ENCODE results near the gene SRGAP3.

The SRGAP3 gene

GRCh38 chr3:8990266-8991215 lies 258.9 kb downstream of the SRGAP3 start:
- no peak overlapping the region for H3K9ac ChIP-seq (ENCODE audit: low read depth in 1 of 2, low read length in 2 of 2)
- H3K9me3 ChIP-seq (ENCODE audit: control insufficient read depth in 2 of 2, low read length in 2 of 2): no peaks in the 10 kb centered on the region
- no peaks in the 10 kb centered on the region for H3K27me3 ChIP-seq (ENCODE audit: control insufficient read depth in 2 of 2, insufficient read depth in 2 of 2, low read length in 2 of 2)
- no peak overlapping the region for H3K4me3 ChIP-seq (ENCODE audit: low read length in 2 of 2)
- no peaks in the 10 kb centered on the region for H3K36me3 ChIP-seq (ENCODE audit: control insufficient read depth in 2 of 2, insufficient read depth in 2 of 2, low read length in 2 of 2)
- no peaks in the 10 kb centered on the region for H3K4me1 ChIP-seq (ENCODE audit: control insufficient read depth in 2 of 2, insufficient read depth in 2 of 2, low read length in 2 of 2)
- no peak overlapping the region for H3K27ac ChIP-seq (ENCODE audit: low read depth in 2 of 2, low read length in 2 of 2)

GRCh38 chr3:8988791-8989558 lies 260.5 kb downstream of the SRGAP3 start:
- H3K9ac ChIP-seq (ENCODE audit: low read depth in 1 of 2, low read length in 2 of 2): no peak overlapping the region
- H3K27me3 ChIP-seq (ENCODE audit: control insufficient read depth in 2 of 2, insufficient read depth in 2 of 2, low read length in 2 of 2): no peaks in the 10 kb centered on the region
- H3K4me1 ChIP-seq (ENCODE audit: control insufficient read depth in 2 of 2, insufficient read depth in 2 of 2, low read length in 2 of 2): peaks cover 0 to 1% of the 10 kb centered on the region in 2 donors
- H3K4me3 ChIP-seq (ENCODE audit: low read length in 2 of 2): no peak overlapping the region
- H3K9me3 ChIP-seq (ENCODE audit: control insufficient read depth in 2 of 2, low read length in 2 of 2): no peaks in the 10 kb centered on the region
- no peaks in the 10 kb centered on the region for H3K36me3 ChIP-seq (ENCODE audit: control insufficient read depth in 2 of 2, insufficient read depth in 2 of 2, low read length in 2 of 2)
- no peak overlapping the region for H3K27ac ChIP-seq (ENCODE audit: low read depth in 2 of 2, low read length in 2 of 2)

DNA sequence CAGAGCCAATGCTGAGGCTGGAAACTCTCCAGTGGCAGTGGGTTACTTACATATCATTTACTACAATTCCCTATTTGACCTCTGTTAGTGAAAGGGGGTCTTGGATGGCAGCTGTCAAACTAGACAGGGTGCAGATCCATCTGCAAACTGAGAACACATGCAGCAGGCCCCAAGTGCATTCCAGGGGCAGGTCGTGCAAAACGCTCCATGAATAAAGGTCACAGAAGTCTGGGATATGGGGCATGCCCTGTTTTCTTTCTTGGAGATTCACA lies 261.1 kb downstream of the SRGAP3 start:
- no peaks in the 10 kb centered on the region for H3K9me3 ChIP-seq (ENCODE audit: control insufficient read depth in 2 of 2, low read length in 2 of 2)
- no peaks in the 10 kb centered on the region for H3K36me3 ChIP-seq (ENCODE audit: control insufficient read depth in 2 of 2, insufficient read depth in 2 of 2, low read length in 2 of 2)
- no peak overlapping the region for H3K27ac ChIP-seq (ENCODE audit: low read depth in 2 of 2, low read length in 2 of 2)
- H3K4me1 ChIP-seq (ENCODE audit: control insufficient read depth in 2 of 2, insufficient read depth in 2 of 2, low read length in 2 of 2): peaks cover 3 to 8% of the 10 kb centered on the region in 2 donors
- H3K4me3 ChIP-seq (ENCODE audit: low read length in 2 of 2): no peak overlapping the region
- H3K27me3 ChIP-seq (ENCODE audit: control insufficient read depth in 2 of 2, insufficient read depth in 2 of 2, low read length in 2 of 2): no peaks in the 10 kb centered on the region
- no peak overlapping the region for H3K9ac ChIP-seq (ENCODE audit: low read depth in 1 of 2, low read length in 2 of 2)

GRCh38 chr3:8987645-8988383 lies 261.6 kb downstream of the SRGAP3 start:
- H3K4me3 ChIP-seq (ENCODE audit: low read length in 2 of 2): no peak overlapping the region
- H3K27ac ChIP-seq (ENCODE audit: low read depth in 2 of 2, low read length in 2 of 2): no peak overlapping the region
- H3K27me3 ChIP-seq (ENCODE audit: control insufficient read depth in 2 of 2, insufficient read depth in 2 of 2, low read length in 2 of 2): no peaks in the 10 kb centered on the region
- H3K9ac ChIP-seq (ENCODE audit: low read depth in 1 of 2, low read length in 2 of 2): no peak overlapping the region
- no peaks in the 10 kb centered on the region for H3K9me3 ChIP-seq (ENCODE audit: control insufficient read depth in 2 of 2, low read length in 2 of 2)
- H3K4me1 ChIP-seq (ENCODE audit: control insufficient read depth in 2 of 2, insufficient read depth in 2 of 2, low read length in 2 of 2): peaks cover 3 to 8% of the 10 kb centered on the region in 2 donors
- no peaks in the 10 kb centered on the region for H3K36me3 ChIP-seq (ENCODE audit: control insufficient read depth in 2 of 2, insufficient read depth in 2 of 2, low read length in 2 of 2)

DNA sequence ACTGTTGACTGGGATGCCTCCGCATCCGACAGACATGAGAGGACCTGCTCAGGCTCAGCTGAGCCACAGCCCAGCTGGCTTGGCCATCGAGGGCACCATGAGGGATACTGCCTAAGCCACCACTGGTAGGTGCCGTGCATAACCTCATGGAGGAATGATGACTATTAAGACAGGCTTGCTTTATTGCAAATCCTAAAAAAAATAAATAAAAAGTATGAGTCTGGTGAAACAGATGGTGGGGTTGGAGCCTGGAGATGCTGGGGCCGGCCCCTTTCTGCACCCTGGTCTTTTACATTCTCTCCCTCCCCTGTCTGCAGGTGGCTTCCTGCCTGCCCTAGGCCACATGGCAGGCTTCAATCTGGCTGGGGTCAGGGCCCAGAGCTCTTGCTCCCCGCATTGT lies 262.2 kb downstream of the SRGAP3 start:
- Histone ChIP-seq H3K9ac (ENCODE audit: low read depth in 1 of 2, low read length in 2 of 2) (no peak overlapping the region), H3K27me3 (ENCODE audit: control insufficient read depth in 2 of 2, insufficient read depth in 2 of 2, low read length in 2 of 2) (no peaks in the 10 kb centered on the region), H3K27ac (ENCODE audit: low read depth in 2 of 2, low read length in 2 of 2) (no peak overlapping the region), H3K36me3 (ENCODE audit: control insufficient read depth in 2 of 2, insufficient read depth in 2 of 2, low read length in 2 of 2) (no peaks in the 10 kb centered on the region), H3K4me1 (ENCODE audit: control insufficient read depth in 2 of 2, insufficient read depth in 2 of 2, low read length in 2 of 2) (peaks cover 3 to 8% of the 10 kb centered on the region in 2 donors), H3K4me3 (ENCODE audit: low read length in 2 of 2) (no peak overlapping the region), H3K9me3 (ENCODE audit: control insufficient read depth in 2 of 2, low read length in 2 of 2) (no peaks in the 10 kb centered on the region)

- Histone ChIP-seq H3K36me3 (ENCODE audit: control insufficient read depth in 2 of 2, insufficient read depth in 2 of 2, low read length in 2 of 2) (no peaks in the 10 kb centered on the region), H3K27me3 (ENCODE audit: control insufficient read depth in 2 of 2, insufficient read depth in 2 of 2, low read length in 2 of 2) (no peaks in the 10 kb centered on the region), H3K9me3 (ENCODE audit: control insufficient read depth in 2 of 2, low read length in 2 of 2) (no peaks in the 10 kb centered on the region), H3K4me1 (ENCODE audit: control insufficient read depth in 2 of 2, insufficient read depth in 2 of 2, low read length in 2 of 2) (peaks cover 3 to 8% of the 10 kb centered on the region in 2 donors), H3K4me3 (ENCODE audit: low read length in 2 of 2) (no peak overlapping the region), H3K27ac (ENCODE audit: low read depth in 2 of 2, low read length in 2 of 2) (no peak overlapping the region), H3K9ac (ENCODE audit: low read depth in 1 of 2, low read length in 2 of 2) (no peak overlapping the region)
These were observed 262.7 kb downstream of the SRGAP3 start for GRCh38 chr3:8986741-8987140.

DNA sequence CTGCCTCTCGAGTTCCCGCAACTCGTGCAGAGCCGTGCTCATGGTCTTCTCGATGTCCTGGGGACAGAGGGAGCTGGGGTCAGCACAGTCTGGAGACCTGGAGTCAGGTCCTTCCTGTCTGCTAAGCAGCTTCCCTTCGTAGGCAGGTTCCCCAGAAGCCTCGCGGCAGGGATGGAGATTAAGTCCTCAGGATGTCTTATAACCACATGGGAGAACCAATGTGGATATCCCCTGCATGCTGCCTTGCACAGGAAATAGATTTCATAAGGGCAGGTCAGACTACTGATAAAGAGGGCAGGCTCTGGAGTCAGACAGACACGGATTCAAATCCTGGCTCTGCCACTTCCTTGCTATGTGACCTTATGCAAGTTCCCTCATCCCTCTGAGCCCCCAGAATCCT lies 263.6 kb downstream of the SRGAP3 start:
- H3K27ac ChIP-seq (ENCODE audit: low read depth in 2 of 2, low read length in 2 of 2): no peak overlapping the region
- no peaks in the 10 kb centered on the region for H3K36me3 ChIP-seq (ENCODE audit: control insufficient read depth in 2 of 2, insufficient read depth in 2 of 2, low read length in 2 of 2)
- H3K9me3 ChIP-seq (ENCODE audit: control insufficient read depth in 2 of 2, low read length in 2 of 2): no peaks in the 10 kb centered on the region
- H3K27me3 ChIP-seq (ENCODE audit: control insufficient read depth in 2 of 2, insufficient read depth in 2 of 2, low read length in 2 of 2): no peaks in the 10 kb centered on the region
- peaks cover 3 to 8% of the 10 kb centered on the region in 2 donors for H3K4me1 ChIP-seq (ENCODE audit: control insufficient read depth in 2 of 2, insufficient read depth in 2 of 2, low read length in 2 of 2)
- no peak overlapping the region for H3K4me3 ChIP-seq (ENCODE audit: low read length in 2 of 2)
- no peak overlapping the region for H3K9ac ChIP-seq (ENCODE audit: low read depth in 1 of 2, low read length in 2 of 2)

- H3K9me3 ChIP-seq (ENCODE audit: control insufficient read depth in 2 of 2, low read length in 2 of 2): no peaks in the 10 kb centered on the region
- H3K9ac ChIP-seq (ENCODE audit: low read depth in 1 of 2, low read length in 2 of 2): no peak overlapping the region
- H3K4me3 ChIP-seq (ENCODE audit: low read length in 2 of 2): no peak overlapping the region
- H3K36me3 ChIP-seq (ENCODE audit: control insufficient read depth in 2 of 2, insufficient read depth in 2 of 2, low read length in 2 of 2): no peaks in the 10 kb centered on the region
- H3K27me3 ChIP-seq (ENCODE audit: control insufficient read depth in 2 of 2, insufficient read depth in 2 of 2, low read length in 2 of 2): no peaks in the 10 kb centered on the region
- no peak overlapping the region for H3K27ac ChIP-seq (ENCODE audit: low read depth in 2 of 2, low read length in 2 of 2)
- H3K4me1 ChIP-seq (ENCODE audit: control insufficient read depth in 2 of 2, insufficient read depth in 2 of 2, low read length in 2 of 2): peaks cover 3 to 8% of the 10 kb centered on the region in 2 donors
These were observed 264.0 kb downstream of the SRGAP3 start for GRCh38 chr3:8985411-8985831.

DNA sequence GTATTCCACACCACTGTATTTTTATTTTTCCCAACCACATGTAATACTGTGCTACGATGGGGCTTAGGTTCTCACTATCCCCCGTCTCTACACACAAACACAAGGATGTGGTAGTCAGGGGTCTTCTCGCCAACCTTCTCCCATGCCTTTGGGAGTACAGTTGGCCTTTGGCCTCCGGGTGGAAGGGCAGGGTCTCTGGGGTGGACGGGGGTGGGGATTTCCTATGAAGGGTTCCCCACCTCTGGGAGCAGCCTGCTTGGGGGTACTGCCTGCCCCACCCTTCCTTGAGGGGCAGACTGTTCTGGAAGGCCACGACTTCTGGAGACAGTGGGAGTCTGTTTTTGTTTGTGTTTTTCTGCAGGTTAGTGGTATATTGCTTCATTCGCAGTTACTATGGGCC lies 264.9 kb downstream of the SRGAP3 start:
- peaks cover 3 to 8% of the 10 kb centered on the region in 2 donors for H3K4me1 ChIP-seq (ENCODE audit: control insufficient read depth in 2 of 2, insufficient read depth in 2 of 2, low read length in 2 of 2)
- no peak overlapping the region for H3K27ac ChIP-seq (ENCODE audit: low read depth in 2 of 2, low read length in 2 of 2)
- H3K27me3 ChIP-seq (ENCODE audit: control insufficient read depth in 2 of 2, insufficient read depth in 2 of 2, low read length in 2 of 2): no peaks in the 10 kb centered on the region
- H3K9ac ChIP-seq (ENCODE audit: low read depth in 1 of 2, low read length in 2 of 2): no peak overlapping the region
- no peak overlapping the region for H3K4me3 ChIP-seq (ENCODE audit: low read length in 2 of 2)
- no peaks in the 10 kb centered on the region for H3K36me3 ChIP-seq (ENCODE audit: control insufficient read depth in 2 of 2, insufficient read depth in 2 of 2, low read length in 2 of 2)
- no peaks in the 10 kb centered on the region for H3K9me3 ChIP-seq (ENCODE audit: control insufficient read depth in 2 of 2, low read length in 2 of 2)

DNA sequence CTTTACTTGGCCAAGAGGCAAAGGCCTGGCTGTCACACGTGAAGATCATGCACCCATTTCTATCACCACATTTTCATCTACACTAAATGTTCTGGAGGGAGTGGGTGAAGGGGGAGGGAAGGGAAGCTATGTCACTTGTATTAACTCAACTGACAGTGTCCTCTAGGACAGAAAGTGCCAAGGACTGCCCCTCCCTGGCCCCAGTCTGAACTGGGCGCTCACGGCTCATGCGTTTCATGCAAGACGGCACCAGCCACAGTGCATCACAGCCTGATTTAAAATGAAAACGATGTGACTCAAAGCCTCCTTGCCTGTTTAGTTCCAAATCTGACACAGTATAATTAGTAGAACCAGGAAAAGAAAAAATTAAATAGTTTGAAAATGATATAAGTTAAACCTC lies 265.4 kb downstream of the SRGAP3 start:
- H3K27me3 ChIP-seq (ENCODE audit: control insufficient read depth in 2 of 2, insufficient read depth in 2 of 2, low read length in 2 of 2): no peaks in the 10 kb centered on the region
- H3K4me1 ChIP-seq (ENCODE audit: control insufficient read depth in 2 of 2, insufficient read depth in 2 of 2, low read length in 2 of 2): peaks cover 3 to 8% of the 10 kb centered on the region in 2 donors
- H3K4me3 ChIP-seq (ENCODE audit: low read length in 2 of 2): no peak overlapping the region
- peaks cover 0 to 3% of the 10 kb centered on the region in 2 donors for H3K9me3 ChIP-seq (ENCODE audit: control insufficient read depth in 2 of 2, low read length in 2 of 2)
- no peak overlapping the region for H3K9ac ChIP-seq (ENCODE audit: low read depth in 1 of 2, low read length in 2 of 2)
- no peaks in the 10 kb centered on the region for H3K36me3 ChIP-seq (ENCODE audit: control insufficient read depth in 2 of 2, insufficient read depth in 2 of 2, low read length in 2 of 2)
- H3K27ac ChIP-seq (ENCODE audit: low read depth in 2 of 2, low read length in 2 of 2): no peak overlapping the region

Measured in mucosa of rectum (tissue), 2 donors.